A549 (cell line): ENCODE results near the gene ANKAR.

Source experiments
- RNF2 ChIP-seq: fragments of 200-600 bp; sonication (generic); IDR thresholded peaks from 2 replicates; pipeline ENCODE4 v1.6.1; 2016; ENCODE audit warnings: low read depth, mild to moderate bottlenecking, antibody characterized with exemption, moderate library complexity, borderline replicate concordance
- ZC3H11A ChIP-seq: fragments of 450-650 bp; IDR thresholded peaks from 2 replicates; pipeline ENCODE4 v1.6.1; 2014; ENCODE audit warnings: antibody characterized with exemption, mild to moderate bottlenecking

DNA sequence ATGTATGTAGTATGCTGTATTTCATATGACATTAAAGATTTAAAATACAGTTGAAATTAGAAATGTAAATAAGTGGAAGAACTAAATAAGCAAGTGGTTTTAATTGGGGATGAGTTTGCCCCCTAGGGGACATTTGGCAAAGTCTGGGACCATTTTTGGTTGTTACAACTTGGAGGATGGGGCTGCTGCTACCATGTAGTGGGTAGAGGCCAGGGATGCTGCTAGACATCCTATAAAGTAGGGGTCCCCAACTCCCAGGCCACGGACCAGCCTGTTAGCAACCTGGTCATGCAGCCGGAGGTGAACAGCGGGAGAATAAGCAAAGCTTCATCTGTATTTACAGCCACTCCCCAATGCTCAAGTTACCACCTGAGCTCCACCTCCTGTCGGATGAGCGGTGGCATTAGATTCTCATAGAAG is 41.1 kb upstream of the ANKAR start:
- TF ChIP-seq RNF2 (no peak), ZC3H11A (no peak)
